Prostate gland (tissue), 2 donors: ENCODE measurements around the gene NDUFS6. TPM values are rescaled to one million over a fixed set of nuclear protein-coding genes. Genes with fewer than 3 reads are reported as not detected.

Experiments used
- DNase-seq: peaks from one replicate; pipeline ENCODE4 v3.0.0-alpha.2; 2019; ENCODE audit warnings: low spot score
- H3K27ac ChIP-seq, 2 donors: fragments of 200-600 bp; sonication (generic); 2 replicates each; pipeline ENCODE4 v1.5.1; 2017 to 2019
- H3K27me3 ChIP-seq: fragments of 200-600 bp; sonication (generic); replicated peaks from 2 replicates; pipeline ENCODE4 v1.5.1; 2019; ENCODE audit not compliant: insufficient read depth
- H3K36me3 ChIP-seq, 2 donors: fragments of 200-600 bp; sonication (generic); 1 replicate in 1 of 2; 2 replicates in 1 of 2; pipeline versions ENCODE4 v1.5.1 to v1.8.1; 2017 to 2019
- H3K4me1 ChIP-seq: fragments of 200-600 bp; sonication (generic); replicated peaks from 2 replicates; pipeline ENCODE4 v1.5.1; 2019
- H3K4me3 ChIP-seq, 2 donors: fragments of 200-600 bp; sonication (generic); 2 replicates each; pipeline ENCODE4 v1.5.1; 2017 to 2019
- H3K9me3 ChIP-seq: fragments of 200-600 bp; sonication (generic); 2 replicates; pipeline ENCODE4 v1.5.1; 2017
- POLR2A ChIP-seq: fragments of 450-650 bp; IDR thresholded peaks from one replicate; pipeline ENCODE4 v1.6.1; 2016; ENCODE audit warnings: antibody characterized with exemption, mild to moderate bottlenecking
- POLR2AphosphoS5 ChIP-seq: sonication (generic); formaldehyde crosslinking; IDR thresholded peaks from one replicate; pipeline ENCODE4 v1.6.1; 2017; ENCODE audit warnings: antibody characterized with exemption
- whole genome bisulfite sequencing: methylation state at CpG from one replicate; pipeline ENCODE4 v1.1.5; 2018; 5-methylcytosine and 5-hydroxymethylcytosine counted together
- intact Hi-C: fragments of 100-400 bp; cut with DNase I; formaldehyde crosslinking; loops from one replicate; pipeline ENCODE4 v1.14.2; 2022
- total RNA-seq, 2 donors: library from RNA; depleted of rRNA; stranded (reverse); fragments of >200 nt; gene quantifications; one replicate each; pipeline ENCODE4 v1.1.0, GENCODE V29; 2016
- TF ChIP-seq, protein P1 (sequence below), 4 experiments: fragments of 200-600 bp in 2 of 4; fragments of 450-650 bp in 2 of 4; sonication (generic) in 2 of 4; IDR thresholded peaks; 1 replicate in 3 of 4; 2 replicates in 1 of 4; pipeline ENCODE4 v1.5.1; 2016 to 2019; ENCODE audit warnings: antibody characterized with exemption in 4 of 4, mild to moderate bottlenecking in 2 of 4, moderate library complexity in 2 of 4

NDUFS6 gene
- total RNA-seq, 2 donors from 2014 or later = 27.8 to 70.2 TPM

DNA sequence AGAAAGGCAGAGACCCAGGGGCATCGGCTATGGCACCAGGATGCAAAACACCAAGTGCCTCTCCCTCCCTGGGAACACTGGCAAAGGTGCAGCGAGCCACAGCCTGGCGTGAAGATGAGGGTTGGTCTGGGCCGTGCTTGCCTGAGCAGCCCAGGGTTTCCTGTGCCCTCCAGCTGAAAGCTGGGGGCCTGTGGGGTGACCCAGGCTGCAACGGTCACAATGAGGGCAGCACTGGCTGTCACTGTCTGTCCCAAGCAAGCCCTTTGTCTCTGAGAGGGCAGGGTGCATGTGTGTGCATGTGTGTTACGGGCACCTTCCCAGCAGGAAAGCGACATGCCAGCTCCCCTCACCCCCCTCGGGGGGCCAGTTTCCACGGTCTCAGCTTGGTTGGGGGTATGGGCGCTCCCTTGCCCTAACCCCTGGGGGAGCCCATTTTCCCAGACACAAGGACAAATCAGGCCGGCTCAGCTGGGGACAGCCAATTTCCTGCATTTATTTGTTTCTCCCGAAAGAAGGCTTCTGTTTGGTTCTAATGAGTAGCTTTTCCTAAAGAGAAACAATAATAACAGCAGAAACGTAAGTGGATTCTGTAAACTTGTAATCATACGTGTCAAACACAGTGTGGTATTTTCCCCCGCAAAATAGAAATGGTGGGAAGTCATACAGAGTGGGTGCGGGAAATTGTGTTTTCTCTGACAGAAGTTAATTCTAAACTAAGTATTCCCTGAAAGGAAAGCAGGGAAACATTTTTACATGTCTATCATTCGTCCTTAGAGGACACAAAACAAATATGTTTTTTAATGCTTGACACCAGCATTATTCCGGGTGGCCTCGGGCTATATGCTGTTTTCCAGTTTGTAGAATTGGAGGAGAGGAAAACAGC, 22.8 kb upstream of the NDUFS6 start:
- Histone ChIP-seq H3K4me1 (no peaks in the 10 kb centered on the region), H3K36me3 (no peaks in the 10 kb centered on the region), H3K9me3 (no peaks in the 10 kb centered on the region), H3K27me3 (no peaks in the 10 kb centered on the region), H3K4me3 (no peak overlapping the region), H3K27ac (no peak overlapping the region)
- intact Hi-C loops = no loop called here
- no peak for DNase-seq
- WGBS = 78% methylated on average over 19 of the region's 19 CpGs
- TF ChIP-seq POLR2A (no peak), POLR2AphosphoS5 (no peak)
- TF ChIP-seq, protein P1, sequence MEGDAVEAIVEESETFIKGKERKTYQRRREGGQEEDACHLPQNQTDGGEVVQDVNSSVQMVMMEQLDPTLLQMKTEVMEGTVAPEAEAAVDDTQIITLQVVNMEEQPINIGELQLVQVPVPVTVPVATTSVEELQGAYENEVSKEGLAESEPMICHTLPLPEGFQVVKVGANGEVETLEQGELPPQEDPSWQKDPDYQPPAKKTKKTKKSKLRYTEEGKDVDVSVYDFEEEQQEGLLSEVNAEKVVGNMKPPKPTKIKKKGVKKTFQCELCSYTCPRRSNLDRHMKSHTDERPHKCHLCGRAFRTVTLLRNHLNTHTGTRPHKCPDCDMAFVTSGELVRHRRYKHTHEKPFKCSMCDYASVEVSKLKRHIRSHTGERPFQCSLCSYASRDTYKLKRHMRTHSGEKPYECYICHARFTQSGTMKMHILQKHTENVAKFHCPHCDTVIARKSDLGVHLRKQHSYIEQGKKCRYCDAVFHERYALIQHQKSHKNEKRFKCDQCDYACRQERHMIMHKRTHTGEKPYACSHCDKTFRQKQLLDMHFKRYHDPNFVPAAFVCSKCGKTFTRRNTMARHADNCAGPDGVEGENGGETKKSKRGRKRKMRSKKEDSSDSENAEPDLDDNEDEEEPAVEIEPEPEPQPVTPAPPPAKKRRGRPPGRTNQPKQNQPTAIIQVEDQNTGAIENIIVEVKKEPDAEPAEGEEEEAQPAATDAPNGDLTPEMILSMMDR (IDR thresholded peaks at IDR 0.05) = no peak

DNA sequence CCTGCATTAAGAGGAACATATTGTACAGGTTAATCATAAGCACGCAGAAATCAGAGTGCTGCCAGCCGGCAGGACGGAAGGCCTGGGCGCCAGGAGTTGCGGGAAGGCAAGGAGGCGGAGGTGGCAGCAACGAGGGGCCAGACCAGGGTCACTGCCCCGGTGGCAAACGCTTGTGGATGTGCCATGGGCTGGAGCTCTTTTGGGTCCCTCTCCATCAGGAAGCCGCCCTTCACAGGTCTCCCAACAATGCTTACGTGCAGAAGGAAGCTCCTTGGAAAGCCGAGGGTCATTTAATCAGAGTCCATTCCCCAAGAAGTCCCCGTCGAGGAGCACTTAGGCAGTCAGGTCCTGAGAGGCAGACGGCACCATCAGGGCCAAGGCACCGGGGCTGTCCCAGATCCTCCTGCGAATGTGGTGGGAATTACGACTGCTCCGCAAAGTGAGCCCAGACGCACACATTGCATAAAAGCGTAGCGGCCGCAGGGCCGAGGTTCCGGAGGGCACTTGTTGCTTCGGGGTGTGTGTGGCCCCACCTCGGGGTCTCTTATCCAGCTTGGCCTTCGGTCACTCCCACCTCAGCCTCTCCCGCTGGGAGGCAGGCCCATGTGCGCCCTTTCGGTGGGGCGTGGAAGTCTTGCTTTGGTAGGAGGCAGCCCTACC, 22.1 kb upstream of the NDUFS6 start:
- no peaks in the 10 kb centered on the region for H3K27me3 ChIP-seq
- TF ChIP-seq POLR2AphosphoS5 = no peak
- TF ChIP-seq POLR2A = no peak
- TF ChIP-seq, protein P1 (IDR thresholded peaks at IDR 0.05) = no peak
- H3K4me1 ChIP-seq = no peaks in the 10 kb centered on the region
- no peak overlapping the region for H3K27ac ChIP-seq
- no peak for DNase-seq
- no peaks in the 10 kb centered on the region for H3K36me3 ChIP-seq
- intact Hi-C loops = no loop called here
- H3K4me3 ChIP-seq = no peak overlapping the region
- H3K9me3 ChIP-seq = no peaks in the 10 kb centered on the region
- 88% methylated on average over 32 of the region's 32 CpGs for WGBS

DNA sequence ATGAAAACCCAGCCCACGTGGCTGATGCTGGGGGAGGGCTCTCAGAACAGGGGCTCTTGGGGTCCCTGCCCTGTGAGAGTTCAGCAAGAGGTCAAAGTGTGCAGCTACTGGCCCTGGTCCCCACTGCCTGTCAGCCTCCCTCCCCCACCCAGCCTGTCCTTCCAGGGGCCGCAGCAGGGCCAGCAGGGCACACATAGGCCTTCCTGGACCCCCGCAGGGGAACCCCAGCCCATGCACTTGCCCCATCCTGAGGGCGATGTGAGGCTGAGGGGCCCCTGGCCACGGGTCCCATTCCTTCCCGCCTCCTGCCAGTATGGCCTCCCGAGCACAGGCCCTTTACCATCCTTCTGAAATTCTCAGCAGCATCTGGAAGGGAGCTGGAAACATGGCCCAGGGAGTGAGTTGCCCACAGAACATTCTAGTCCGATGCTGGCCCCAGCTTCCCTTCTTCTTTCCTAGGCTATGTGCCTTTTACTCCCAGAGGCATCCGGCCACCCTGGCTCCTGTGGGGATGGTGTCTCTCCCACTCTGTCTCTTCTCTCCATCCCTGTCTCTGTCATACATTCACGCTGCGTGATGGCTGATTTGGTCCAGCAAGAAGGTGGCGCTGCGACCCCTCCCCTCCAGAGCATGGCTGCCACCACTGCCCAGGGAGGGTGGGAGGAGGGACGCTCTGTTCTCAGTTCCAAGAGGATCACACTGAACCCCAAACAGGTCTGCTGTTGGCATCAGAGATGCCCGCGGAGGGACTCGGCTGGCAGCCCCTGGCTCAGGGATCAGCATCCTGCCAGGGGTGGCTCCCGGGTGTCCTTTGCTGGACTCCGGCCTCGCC, 21.2 kb upstream of the NDUFS6 start:
- no peaks in the 10 kb centered on the region for H3K9me3 ChIP-seq
- H3K36me3 ChIP-seq = no peaks in the 10 kb centered on the region
- 78% methylated on average over 19 of the region's 20 CpGs for WGBS
- TF ChIP-seq, protein P1 (IDR thresholded peaks at IDR 0.05) = no peak
- TF ChIP-seq POLR2A (no peak), POLR2AphosphoS5 (no peak)
- H3K27me3 ChIP-seq = no peaks in the 10 kb centered on the region
- no peak overlapping the region for H3K27ac ChIP-seq
- no peak overlapping the region for H3K4me3 ChIP-seq
- DNase-seq = no peak
- intact Hi-C loops = no loop called here
- H3K4me1 ChIP-seq = no peaks in the 10 kb centered on the region

DNA sequence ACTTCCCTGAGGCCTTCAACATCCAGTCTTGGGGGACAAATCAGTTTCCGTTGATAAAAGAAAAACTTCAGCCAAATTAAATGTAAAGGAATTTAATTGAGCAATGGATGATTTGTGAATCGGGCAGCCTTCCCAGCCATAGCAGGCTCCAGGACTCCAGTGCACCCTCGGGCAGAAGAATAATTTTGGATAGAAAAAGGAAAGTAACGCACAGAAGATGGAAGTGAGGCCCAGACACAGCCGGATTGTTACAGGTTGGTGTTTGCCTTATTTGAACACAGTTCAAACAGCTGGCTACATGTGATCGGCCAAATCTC, 20.6 kb upstream of the NDUFS6 start:
- no peak overlapping the region for H3K4me3 ChIP-seq
- DNase-seq = no peak
- H3K36me3 ChIP-seq = no peaks in the 10 kb centered on the region
- intact Hi-C loops = no loop called here
- no peaks in the 10 kb centered on the region for H3K4me1 ChIP-seq
- WGBS = 52% methylated on average over 6 of the region's 6 CpGs
- TF ChIP-seq, protein P1 (IDR thresholded peaks at IDR 0.05) = no peak
- TF ChIP-seq POLR2A (no peak), POLR2AphosphoS5 (no peak)
- no peak overlapping the region for H3K27ac ChIP-seq
- no peaks in the 10 kb centered on the region for H3K27me3 ChIP-seq
- H3K9me3 ChIP-seq = no peaks in the 10 kb centered on the region
